C1 segment of cervical spinal cord (tissue), 14 donors: ENCODE data around the gene TAPBPL.
A peak's percentile ranks its signal among the peaks of the same experiment; 100 is the strongest.
"Not testable (repeated sequence)": the region's sequence is repeated elsewhere in the genome, so short reads cannot be mapped to it uniquely, and the experiment has no call there.

ENCODE experiments used
- DNase-seq, 14 donors: peaks; one replicate each; lab custom pipeline; 2025; lab: John Stamatoyannopoulos, UW

TAPBPL gene

GRCh38 chr12:6489449-6489848 is 37.6 kb downstream of the TAPBPL start:
- no peak for DNase-seq

- not testable (repeated sequence) for DNase-seq
Observed at GRCh38 chr12:6490673-6491072, 38.8 kb downstream of the TAPBPL start.

- DNase-seq = peak; percentile 43 to 94 (median 90)
Observed at GRCh38 chr12:6492838-6493496, 41.1 kb downstream of the TAPBPL start, which contains the start of gene MRPL51. Gene MRPL51, minus strand, starts transcription at chr12:6493262. Its CDS starts 126 bp downstream, at chr12:6493136.

GRCh38 chr12:6493497-6494257 is 41.8 kb downstream of the TAPBPL start, which contains the start of gene NCAPD2:
Gene NCAPD2, plus strand, starts transcription at chr12:6494102. Its CDS starts 997 bp downstream, at chr12:6495099.
- peak; percentile 69 to 96 (median 92) for DNase-seq

GRCh38 chr12:6494258-6494743 is 42.5 kb downstream of the TAPBPL start:
- no peak for DNase-seq

GRCh38 chr12:6494968-6495367 is 43.1 kb downstream of the TAPBPL start:
- DNase-seq = no peak

- DNase-seq = peak in 4 of 14 donors; percentile 7 to 19 (median 11)
Observed at GRCh38 chr12:6497291-6497690, 45.4 kb downstream of the TAPBPL start.

GRCh38 chr12:6500466-6500865 is 48.6 kb downstream of the TAPBPL start:
- DNase-seq = no peak

GRCh38 chr12:6507102-6507998 is 55.5 kb downstream of the TAPBPL start:
- no peak for DNase-seq

- DNase-seq = no peak
Observed at GRCh38 chr12:6508087-6508486, 56.2 kb downstream of the TAPBPL start.
